HCT116 (cell line): ENCODE measurements around the gene PPP2R5B. TPM values are rescaled to one million over a fixed set of nuclear protein-coding genes. Genes with fewer than 3 reads are reported as not detected.

Experiments used
- ATAC-seq: fragments of 200-7000 bp; cut with Tn5 transposase; 2 replicates; pipeline ENCODE4 v1.9.1; 2020; ENCODE audit warnings: mild to moderate bottlenecking, moderate library complexity
- BruUV-seq: library from RNA; stranded (reverse); fragments of 400-500 nt; replicated peaks from 2 replicates; lab custom pipeline; 2021; lab: Mats Ljungman, UMichigan
- CTCF ChIA-PET: fragments of 300-600 bp; sonication (Branson Sonifier 250); formaldehyde crosslinking; loops from one replicate; lab custom pipeline; 2021; ENCODE audit warnings: antibody characterized with exemption; lab: Charles Lee
- POLR2A ChIA-PET: fragments of 300-600, 350-600 bp; sonication (Branson Sonifier 250); formaldehyde crosslinking; loops from one replicate; lab custom pipeline; 2021; ENCODE audit warnings: antibody characterized with exemption; lab: Charles Lee
- RAD21 ChIA-PET, 2 experiments: fragments of 300-600 bp; sonication (Branson Sonifier 250); formaldehyde crosslinking; loops; one replicate each; lab custom pipeline; 2023; ENCODE audit warnings: low total read pairs in 2 of 2; ENCODE audit not compliant: uncharacterized antibody in 2 of 2, unreplicated experiment in 2 of 2, low non-redundant PET in 1 of 2; lab: Charles Lee
- DNase-seq: peaks from one replicate; pipeline ENCODE4 v3.0.0-alpha.2; 2010; ENCODE audit warnings: low read depth, low spot score
- H2AFZ ChIP-seq: fragments of 200-600 bp; shearing (Covaris generic), sonication (generic); 2 replicates; pipeline ENCODE4 v1.6.1; 2017; ENCODE audit warnings: low read depth, mixed run types, mixed read lengths, antibody characterized with exemption, low read length; ENCODE audit not compliant: poor library complexity, severe bottlenecking
- H3K27ac ChIP-seq: 2 replicates; pipeline ENCODE4 v1.5.1; 2012; ENCODE audit warnings: low read depth, low read length
- H3K27me3 ChIP-seq: fragments of 200-600 bp; sonication (generic); 2 replicates; pipeline ENCODE4 v1.6.1; 2016; ENCODE audit warnings: mixed run types, low read length, mixed read lengths; ENCODE audit not compliant: insufficient read depth
- H3K36me3 ChIP-seq, 2 experiments: fragments of 200-500 bp in 1 of 2; fragments of 200-600 bp in 1 of 2; sonication (Bioruptor generic) in 1 of 2; sonication (generic) in 1 of 2; 2 replicates each; pipeline versions ENCODE4 v1.5.1 to v1.6.1; 2014 to 2016; ENCODE audit warnings: low read length in 2 of 2, inconsistent platforms in 1 of 2, mixed read lengths in 1 of 2, mixed run types in 1 of 2; ENCODE audit not compliant: insufficient read depth in 2 of 2, control insufficient read depth in 1 of 2
- H3K4me1 ChIP-seq, 2 experiments: fragments of 200-600 bp in 1 of 2; sonication (generic) in 1 of 2; 2 replicates each; pipeline versions ENCODE4 v1.5.1 to v1.6.1; 2012 to 2017; ENCODE audit warnings: low read length in 2 of 2, inconsistent platforms in 1 of 2, mild to moderate bottlenecking in 1 of 2, mixed read lengths in 1 of 2, mixed run types in 1 of 2, moderate library complexity in 1 of 2; ENCODE audit not compliant: insufficient read depth in 2 of 2, control insufficient read depth in 1 of 2
- H3K4me2 ChIP-seq: fragments of 200-600 bp; sonication (generic); 2 replicates; pipeline ENCODE4 v1.6.1; 2017; ENCODE audit warnings: mixed run types, low read length, mixed read lengths
- H3K4me3 ChIP-seq, 2 experiments: fragments of 200-600 bp in 1 of 2; sonication (generic) in 1 of 2; replicated peaks in 1 of 2; 2 replicates each; pipeline ENCODE4 v1.5.1; 2011 to 2016; ENCODE audit warnings: low read length in 2 of 2, control low read depth in 1 of 2, low read depth in 1 of 2, mild to moderate bottlenecking in 1 of 2, mixed read lengths in 1 of 2, mixed run types in 1 of 2
- H3K79me2 ChIP-seq: fragments of 200-600 bp; sonication (generic); 2 replicates; pipeline ENCODE4 v1.6.1; 2017; ENCODE audit warnings: mild to moderate bottlenecking, mixed run types, low read length, moderate library complexity, mixed read lengths; ENCODE audit not compliant: insufficient read depth
- H3K9ac ChIP-seq: fragments of 200-600 bp; sonication (generic); 2 replicates; pipeline ENCODE4 v1.6.1; 2016; ENCODE audit warnings: low read length, mixed read lengths
- H3K9me2 ChIP-seq: fragments of 200-600 bp; sonication (generic), shearing (Covaris generic); 2 replicates; pipeline ENCODE4 v1.6.1; 2017; ENCODE audit warnings: mixed run types, mild to moderate bottlenecking, moderate library complexity; ENCODE audit not compliant: insufficient read depth
- H3K9me3 ChIP-seq, 2 experiments: fragments of 200-500 bp in 1 of 2; fragments of 200-600 bp in 1 of 2; sonication (Bioruptor generic) in 1 of 2; sonication (generic) in 1 of 2; 2 replicates each; pipeline ENCODE4 v1.6.1; 2014 to 2017; ENCODE audit warnings: low read length in 2 of 2, mixed read lengths in 2 of 2, inconsistent platforms in 1 of 2, low read depth in 1 of 2, mild to moderate bottlenecking in 1 of 2, mixed run types in 1 of 2, moderate library complexity in 1 of 2; ENCODE audit not compliant: control insufficient read depth in 1 of 2, insufficient read depth in 1 of 2
- H4K20me1 ChIP-seq: fragments of 200-600 bp; sonication (generic), shearing (Covaris generic); 2 replicates; pipeline ENCODE4 v1.6.1; 2017; ENCODE audit warnings: mixed run types, mild to moderate bottlenecking, moderate library complexity; ENCODE audit not compliant: insufficient read depth
- CBX3 ChIP-seq: IDR thresholded peaks from 2 replicates; pipeline ENCODE4 v1.6.1; 2012; ENCODE audit warnings: low read depth
- CEBPB ChIP-seq: IDR thresholded peaks from 2 replicates; pipeline ENCODE4 v1.6.1; 2012; ENCODE audit warnings: low read depth
- JUND ChIP-seq: IDR thresholded peaks from 2 replicates; pipeline ENCODE4 v1.6.1; 2012
- SIN3A ChIP-seq: IDR thresholded peaks from 2 replicates; pipeline ENCODE4 v1.6.1; 2012; ENCODE audit warnings: low read depth
- ZBTB33 ChIP-seq: IDR thresholded peaks from 2 replicates; pipeline ENCODE4 v1.6.1; 2011; ENCODE audit warnings: mild to moderate bottlenecking, low read length, moderate library complexity; ENCODE audit not compliant: insufficient replicate concordance; ENCODE audit errors: extremely low read depth
- intact Hi-C: fragments of 100-400 bp; cut with micrococcal nuclease; formaldehyde crosslinking; loops from 2 replicates; pipeline ENCODE4 v1.10.0; 2022
- total RNA-seq: library from RNA; stranded (reverse); gene quantifications from one replicate; pipeline ENCODE4 v1.2.1, GENCODE V29; 2021; ENCODE audit not compliant: unreplicated experiment
- TF ChIP-seq, protein P1 (sequence below), 3 experiments: fragments of 200-600 bp in 1 of 3; sonication (generic) in 1 of 3; IDR thresholded peaks in 2 of 3; conservative IDR thresholded peaks in 1 of 3; 2 replicates each; pipeline ENCODE4 v1.5.1; 2012 to 2017; ENCODE audit warnings: low read depth in 2 of 3, low read length in 2 of 3, antibody characterized with exemption in 1 of 3, borderline replicate concordance in 1 of 3, control low read depth in 1 of 3, mild to moderate bottlenecking in 1 of 3, mixed read lengths in 1 of 3, mixed run types in 1 of 3, moderate library complexity in 1 of 3; ENCODE audit not compliant: insufficient read depth in 1 of 3
- TF ChIP-seq, protein P2 (sequence below): IDR thresholded peaks from 2 replicates; pipeline ENCODE4 v1.6.1; 2012; ENCODE audit warnings: low read depth

Gene PPP2R5B
- total RNA-seq, 1 experiment from 2014 or later, result 10.9 TPM

DNA sequence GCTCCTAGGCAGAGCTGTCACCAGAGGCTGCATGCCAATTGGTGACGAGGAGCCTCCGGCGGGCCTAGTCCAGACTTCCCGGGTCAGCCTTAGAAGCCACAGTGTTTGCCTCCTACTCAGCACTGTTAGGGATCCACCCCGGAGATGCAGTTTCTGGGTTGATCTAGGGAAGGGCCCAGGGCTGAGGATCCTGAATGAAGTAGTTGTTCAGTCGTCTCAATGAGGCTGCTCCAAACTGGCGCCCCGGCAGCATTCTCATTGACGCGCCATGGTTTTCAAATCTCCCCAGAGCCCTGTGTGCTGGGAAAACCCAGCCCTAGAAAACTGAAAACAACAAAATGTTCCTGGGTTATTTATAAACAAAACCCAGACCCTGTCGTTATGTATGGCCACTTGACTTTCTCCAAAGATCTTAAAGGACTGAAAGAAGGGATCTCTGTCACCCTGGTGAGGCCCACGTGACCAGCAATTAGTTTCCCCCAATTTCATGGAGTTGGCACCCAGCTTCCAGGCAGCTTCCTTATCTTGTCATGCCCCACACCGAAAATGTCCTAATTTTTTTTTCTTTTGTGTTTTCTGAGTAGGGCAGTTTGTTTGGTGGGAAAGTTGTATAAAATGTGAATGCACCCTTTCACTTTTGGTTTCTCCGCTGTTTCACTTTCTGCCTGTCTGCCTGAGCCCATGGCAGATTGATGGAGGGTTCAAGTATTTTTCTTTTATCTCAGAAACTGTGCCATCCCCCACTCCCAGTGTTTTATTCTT is 44.1 kb upstream of the PPP2R5B start:
- no peaks in the 10 kb centered on the region for H3K9me3 ChIP-seq
- peaks cover 22 to 32% of the 10 kb centered on the region in 2 experiments for H3K4me1 ChIP-seq
- peaks cover 33% of the 10 kb centered on the region for H3K79me2 ChIP-seq
- no peaks in the 10 kb centered on the region for H4K20me1 ChIP-seq
- H3K36me3 ChIP-seq, result peaks cover 0 to 10% of the 10 kb centered on the region in 2 experiments; a peak in 1 of 4 replicates
- ChIA-PET RAD21 (no interaction called here), POLR2A (interaction anchor here (5.5 kb wide), 1 partner anchor 34 kb away, joined by 36 read pairs; the partner anchor contains the start of gene CDC42BPG), CTCF (interaction anchor here (0.7 kb wide), 1 partner anchor 18 kb away, joined by 3 read pairs; no protein-coding TSS in a partner anchor)
- no peak overlapping the region for H3K27ac ChIP-seq
- intact Hi-C loops, result no loop called here
- TF ChIP-seq CEBPB, result no peak
- no peak for TF ChIP-seq SIN3A
- TF ChIP-seq CBX3, result no peak
- TF ChIP-seq, protein P1, sequence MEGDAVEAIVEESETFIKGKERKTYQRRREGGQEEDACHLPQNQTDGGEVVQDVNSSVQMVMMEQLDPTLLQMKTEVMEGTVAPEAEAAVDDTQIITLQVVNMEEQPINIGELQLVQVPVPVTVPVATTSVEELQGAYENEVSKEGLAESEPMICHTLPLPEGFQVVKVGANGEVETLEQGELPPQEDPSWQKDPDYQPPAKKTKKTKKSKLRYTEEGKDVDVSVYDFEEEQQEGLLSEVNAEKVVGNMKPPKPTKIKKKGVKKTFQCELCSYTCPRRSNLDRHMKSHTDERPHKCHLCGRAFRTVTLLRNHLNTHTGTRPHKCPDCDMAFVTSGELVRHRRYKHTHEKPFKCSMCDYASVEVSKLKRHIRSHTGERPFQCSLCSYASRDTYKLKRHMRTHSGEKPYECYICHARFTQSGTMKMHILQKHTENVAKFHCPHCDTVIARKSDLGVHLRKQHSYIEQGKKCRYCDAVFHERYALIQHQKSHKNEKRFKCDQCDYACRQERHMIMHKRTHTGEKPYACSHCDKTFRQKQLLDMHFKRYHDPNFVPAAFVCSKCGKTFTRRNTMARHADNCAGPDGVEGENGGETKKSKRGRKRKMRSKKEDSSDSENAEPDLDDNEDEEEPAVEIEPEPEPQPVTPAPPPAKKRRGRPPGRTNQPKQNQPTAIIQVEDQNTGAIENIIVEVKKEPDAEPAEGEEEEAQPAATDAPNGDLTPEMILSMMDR (IDR thresholded peaks at IDR 0.05 in 2 of 3, conservative IDR thresholded peaks at IDR 0.05 in 1 of 3; ENCODE audit: borderline replicate concordance in 1 of 3, insufficient read depth in 1 of 3, low read depth in 2 of 3, low read length in 2 of 3), result no peak
- TF ChIP-seq ZBTB33, result no peak
- TF ChIP-seq, protein P2, sequence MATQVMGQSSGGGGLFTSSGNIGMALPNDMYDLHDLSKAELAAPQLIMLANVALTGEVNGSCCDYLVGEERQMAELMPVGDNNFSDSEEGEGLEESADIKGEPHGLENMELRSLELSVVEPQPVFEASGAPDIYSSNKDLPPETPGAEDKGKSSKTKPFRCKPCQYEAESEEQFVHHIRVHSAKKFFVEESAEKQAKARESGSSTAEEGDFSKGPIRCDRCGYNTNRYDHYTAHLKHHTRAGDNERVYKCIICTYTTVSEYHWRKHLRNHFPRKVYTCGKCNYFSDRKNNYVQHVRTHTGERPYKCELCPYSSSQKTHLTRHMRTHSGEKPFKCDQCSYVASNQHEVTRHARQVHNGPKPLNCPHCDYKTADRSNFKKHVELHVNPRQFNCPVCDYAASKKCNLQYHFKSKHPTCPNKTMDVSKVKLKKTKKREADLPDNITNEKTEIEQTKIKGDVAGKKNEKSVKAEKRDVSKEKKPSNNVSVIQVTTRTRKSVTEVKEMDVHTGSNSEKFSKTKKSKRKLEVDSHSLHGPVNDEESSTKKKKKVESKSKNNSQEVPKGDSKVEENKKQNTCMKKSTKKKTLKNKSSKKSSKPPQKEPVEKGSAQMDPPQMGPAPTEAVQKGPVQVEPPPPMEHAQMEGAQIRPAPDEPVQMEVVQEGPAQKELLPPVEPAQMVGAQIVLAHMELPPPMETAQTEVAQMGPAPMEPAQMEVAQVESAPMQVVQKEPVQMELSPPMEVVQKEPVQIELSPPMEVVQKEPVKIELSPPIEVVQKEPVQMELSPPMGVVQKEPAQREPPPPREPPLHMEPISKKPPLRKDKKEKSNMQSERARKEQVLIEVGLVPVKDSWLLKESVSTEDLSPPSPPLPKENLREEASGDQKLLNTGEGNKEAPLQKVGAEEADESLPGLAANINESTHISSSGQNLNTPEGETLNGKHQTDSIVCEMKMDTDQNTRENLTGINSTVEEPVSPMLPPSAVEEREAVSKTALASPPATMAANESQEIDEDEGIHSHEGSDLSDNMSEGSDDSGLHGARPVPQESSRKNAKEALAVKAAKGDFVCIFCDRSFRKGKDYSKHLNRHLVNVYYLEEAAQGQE, result no peak
- TF ChIP-seq JUND, result no peak
- TF ChIP-seq, all 23 proteins: peak for 0
- Histone ChIP-seq H3K9ac (no peak overlapping the region), H3K9me2 (no peaks in the 10 kb centered on the region), H3K4me2 (no peak overlapping the region), H3K27me3 (no peaks in the 10 kb centered on the region), H2AFZ (no peak overlapping the region), H3K4me3 (no peak overlapping the region)
- no peak for DNase-seq
- ATAC-seq, result no peak
- BruUV-seq, result no TSS peak
